ENCODE measurements around the gene C17orf50. TPM values are rescaled to one million over a fixed set of nuclear protein-coding genes. Genes with fewer than 3 reads are reported as not detected.
A peak's percentile ranks its signal among the peaks of the same experiment; 100 is the strongest.

C17orf50 gene
- total RNA-seq, 1 donor from 2014 or later: not detected

DNA sequence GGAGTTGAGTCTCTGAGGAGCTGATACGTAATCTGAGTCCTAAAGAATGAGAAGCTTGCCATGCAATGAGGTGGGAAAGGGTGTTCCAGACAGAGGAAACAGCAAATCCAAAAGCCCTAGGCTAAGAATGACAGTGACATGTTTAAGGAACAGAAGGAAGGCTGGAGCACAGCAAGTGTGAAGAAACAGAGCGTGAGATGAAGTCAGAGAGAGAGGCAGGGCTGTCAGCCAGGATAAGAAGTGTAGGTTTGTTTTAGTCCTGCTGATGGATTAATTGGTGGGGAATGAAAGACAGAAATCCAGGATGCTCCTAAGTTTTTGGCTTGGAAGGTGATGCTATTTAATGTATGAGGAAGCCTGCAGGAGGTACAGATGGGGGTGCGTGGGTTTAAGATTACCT, 20.3 kb downstream of the C17orf50 start:
- no peak for DNase-seq (ENCODE audit: extremely low read depth, low read depth, low spot score)

DNA sequence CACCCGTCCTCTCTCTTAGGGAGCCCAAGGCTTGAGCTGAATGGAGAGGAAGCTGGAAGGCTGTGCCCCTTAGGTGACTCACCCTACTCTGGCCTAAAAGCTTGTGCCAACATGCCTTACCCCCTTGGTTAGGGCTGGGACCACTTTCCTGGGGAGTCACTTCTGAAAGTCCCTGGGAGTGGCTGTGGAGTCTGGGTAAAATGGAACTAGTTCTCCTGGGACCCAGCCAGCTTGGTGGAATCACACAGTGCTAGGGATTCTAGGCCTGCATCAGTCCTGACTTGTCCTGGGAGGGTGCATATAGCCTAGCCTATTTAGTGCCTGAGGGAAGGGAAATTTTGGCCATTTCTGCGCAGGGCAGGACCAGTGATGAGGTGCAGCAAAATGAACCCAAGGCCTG, 24.2 kb downstream of the C17orf50 start:
- DNase-seq (ENCODE audit: extremely low read depth, low read depth, low spot score): no peak

DNA sequence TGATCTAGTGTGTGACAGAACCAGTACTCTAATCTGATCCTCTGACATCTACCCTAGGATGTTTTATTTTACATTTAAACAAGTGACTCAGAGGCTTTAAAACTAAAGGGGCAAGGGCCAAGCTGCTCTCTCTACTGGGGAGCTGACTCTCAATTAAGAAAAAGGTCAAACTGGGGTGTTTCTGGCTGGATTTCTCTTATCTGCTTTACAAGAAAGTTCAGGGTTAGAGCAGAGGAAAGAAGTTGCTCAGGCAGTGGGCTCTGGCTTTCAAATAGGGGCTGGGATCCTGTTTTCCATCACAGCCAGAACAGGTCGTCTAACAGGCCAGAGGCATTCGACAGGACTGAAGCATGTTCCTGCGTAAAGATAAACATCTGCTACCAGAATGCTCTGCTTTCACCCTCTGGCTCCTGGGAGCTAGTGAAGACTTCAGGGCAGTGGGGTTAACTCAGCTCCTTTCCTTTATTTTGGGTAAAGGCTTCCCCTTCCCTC, 26.3 kb downstream of the C17orf50 start:
- DNase-seq (ENCODE audit: extremely low read depth, low read depth, low spot score): no peak

DNA sequence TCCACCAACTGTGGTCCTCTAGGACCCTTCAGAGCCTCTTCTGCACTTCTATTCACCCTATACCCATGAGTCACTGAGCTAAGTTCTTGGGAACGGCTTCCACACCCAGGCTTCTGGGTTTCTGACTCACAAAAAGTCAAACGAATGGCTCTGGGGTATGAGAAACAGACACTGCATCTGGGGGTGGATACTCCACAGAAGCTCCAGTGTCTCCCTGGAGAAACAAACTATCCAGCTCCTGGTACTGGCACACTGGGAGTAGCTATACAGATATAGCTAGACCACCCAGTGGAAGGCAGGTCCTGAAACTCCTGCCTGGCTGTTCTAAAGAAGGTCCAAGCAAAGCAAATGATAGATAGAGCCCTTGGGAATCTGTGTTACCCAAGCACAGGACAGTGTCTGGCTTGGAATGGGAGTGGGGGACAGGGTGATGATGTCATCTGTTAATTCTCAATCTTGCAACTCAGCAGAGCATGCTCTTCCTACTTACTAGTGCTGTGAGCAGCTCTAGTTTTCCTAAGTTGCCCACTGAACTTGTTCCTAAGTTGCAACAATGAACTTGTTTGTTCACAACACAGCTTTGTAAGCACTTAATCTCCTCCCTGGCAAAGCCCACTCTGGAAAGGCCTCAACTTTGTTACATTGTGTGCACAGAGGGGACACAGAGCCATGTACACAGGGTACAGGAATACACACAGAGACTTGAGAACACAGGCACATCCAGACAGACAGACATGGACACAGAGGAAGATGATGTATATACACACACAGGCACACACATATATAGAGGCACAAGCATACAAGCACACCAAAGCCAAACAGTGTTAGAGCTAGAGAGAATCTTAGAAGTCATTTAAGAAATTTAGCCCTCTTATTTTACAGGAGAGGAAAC, 28.0 kb downstream of the C17orf50 start:
- DNase-seq (ENCODE audit: extremely low read depth, low read depth, low spot score): no peak

DNA sequence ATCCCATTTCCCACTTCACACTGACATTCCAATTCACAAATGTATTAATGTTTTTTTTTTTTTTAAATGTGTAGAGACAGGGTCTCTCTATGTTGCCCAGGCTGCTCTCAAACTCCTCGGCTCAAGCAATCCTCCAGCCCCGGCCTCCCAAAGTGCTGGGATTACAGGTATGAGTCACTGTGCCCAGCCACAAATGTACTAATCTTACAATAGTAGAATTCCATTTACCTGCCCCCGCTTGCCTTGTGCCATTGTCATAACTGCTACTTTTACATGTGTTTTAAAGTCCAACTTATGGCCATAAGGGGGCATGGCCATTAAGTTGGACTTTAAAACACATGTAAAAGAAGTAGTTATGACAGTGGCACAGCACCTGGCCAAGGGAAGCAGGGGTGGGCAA, 30.2 kb downstream of the C17orf50 start:
- no peak for DNase-seq (ENCODE audit: extremely low read depth, low read depth, low spot score)

DNA sequence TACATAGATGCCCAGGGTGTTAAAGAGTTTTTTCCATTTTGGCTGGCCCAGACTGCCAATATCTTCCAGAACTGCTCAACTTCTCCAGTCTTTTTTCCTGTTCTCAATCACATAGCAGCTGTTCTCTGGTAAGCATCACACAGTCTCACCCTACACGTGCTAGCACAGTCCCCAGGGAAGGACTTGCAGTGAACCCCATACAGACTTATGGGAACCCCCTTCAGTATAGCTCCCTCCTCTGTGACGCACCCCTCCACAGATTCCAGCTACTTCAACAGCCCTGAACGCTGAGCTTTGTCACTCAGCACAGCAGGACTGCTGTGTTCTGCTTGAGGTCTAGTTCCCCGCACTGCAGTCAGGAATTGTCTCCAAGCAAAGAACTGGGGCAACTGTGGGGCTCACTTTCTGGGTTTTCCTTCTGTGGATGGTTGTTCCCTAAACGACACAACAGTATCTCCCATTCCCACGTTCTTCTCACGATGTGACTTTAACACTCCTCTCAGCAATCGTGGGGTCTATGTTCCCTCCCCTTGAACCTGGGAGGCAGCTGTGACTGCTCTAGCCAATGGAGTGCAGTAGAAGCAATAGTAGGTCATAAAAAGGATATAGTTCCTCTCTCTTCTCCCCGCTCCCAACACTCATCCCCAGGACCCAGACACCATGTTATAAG, 31.1 kb downstream of the C17orf50 start:
- no peak for DNase-seq (ENCODE audit: extremely low read depth, low read depth, low spot score)

DNA sequence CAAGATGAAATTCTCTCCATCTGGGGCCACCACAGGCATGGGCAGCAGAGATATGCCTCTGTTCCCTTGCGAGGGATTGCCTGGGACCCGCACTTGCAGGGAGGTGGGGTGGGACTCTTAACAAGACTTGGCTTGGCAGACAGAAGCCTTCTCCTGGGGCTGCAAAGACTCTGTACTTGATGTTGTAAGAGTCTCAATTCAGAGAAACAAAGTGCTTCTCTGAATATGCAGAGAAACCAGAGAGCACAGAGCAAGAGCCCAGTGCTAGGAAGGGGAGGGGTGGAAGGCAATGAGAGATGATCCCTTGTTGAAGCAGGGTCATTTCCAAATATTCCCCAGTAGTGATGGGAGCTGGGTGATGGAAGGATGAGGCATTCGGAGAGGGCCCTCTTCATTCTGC, 32.6 kb downstream of the C17orf50 start:
- no peak for DNase-seq (ENCODE audit: extremely low read depth, low read depth, low spot score)

DNA sequence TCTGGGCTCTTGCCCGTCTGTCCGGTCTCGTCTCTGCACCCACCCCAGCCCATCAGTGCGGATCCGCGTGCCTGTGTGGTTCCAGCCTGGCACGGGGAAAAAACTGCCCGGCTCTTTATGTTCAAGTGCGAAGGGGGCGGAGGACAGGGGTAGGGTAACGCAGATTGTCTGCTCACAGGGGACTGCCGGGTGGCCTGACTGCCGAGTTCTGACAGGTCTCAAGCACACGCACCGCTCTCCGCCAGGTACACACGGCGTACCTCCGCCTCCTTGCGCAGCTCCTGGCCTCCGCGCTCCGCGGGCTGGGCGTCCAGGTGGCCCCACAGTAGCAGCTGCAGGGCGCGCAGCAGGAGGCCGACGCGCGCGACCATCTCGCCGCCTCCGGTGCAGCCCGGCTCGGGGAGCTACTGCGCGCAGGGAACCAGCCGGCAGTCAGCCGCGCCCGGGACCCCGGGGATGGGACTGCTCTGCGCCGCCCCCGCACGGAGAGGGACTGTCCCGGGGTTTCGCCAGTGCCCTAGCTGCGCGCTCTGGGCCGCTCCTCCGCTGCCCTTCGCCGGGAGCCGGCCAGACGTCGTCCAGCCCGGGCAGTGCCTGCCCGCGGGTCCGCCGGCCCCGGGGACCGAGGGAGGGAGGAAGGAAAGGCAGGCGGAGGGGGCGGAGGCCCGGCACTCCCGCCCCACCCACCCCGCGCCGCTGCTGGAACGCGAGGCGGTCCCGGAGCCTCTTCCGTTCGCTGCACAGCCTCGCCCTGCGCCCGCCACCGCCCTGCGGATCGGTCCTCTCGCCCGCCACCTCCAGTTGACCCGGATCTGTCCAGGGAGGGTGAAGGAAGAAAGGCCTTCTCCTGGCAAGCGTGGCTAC, 34.6 kb downstream of the C17orf50 start, which contains the start of gene MMP28:
TSS of gene MMP28 (minus strand) at position 635 of the 864 bp plus-strand sequence. CDS start at position 371, 264 bp downstream.
- no peak for DNase-seq (ENCODE audit: extremely low read depth, low read depth, low spot score)

DNA sequence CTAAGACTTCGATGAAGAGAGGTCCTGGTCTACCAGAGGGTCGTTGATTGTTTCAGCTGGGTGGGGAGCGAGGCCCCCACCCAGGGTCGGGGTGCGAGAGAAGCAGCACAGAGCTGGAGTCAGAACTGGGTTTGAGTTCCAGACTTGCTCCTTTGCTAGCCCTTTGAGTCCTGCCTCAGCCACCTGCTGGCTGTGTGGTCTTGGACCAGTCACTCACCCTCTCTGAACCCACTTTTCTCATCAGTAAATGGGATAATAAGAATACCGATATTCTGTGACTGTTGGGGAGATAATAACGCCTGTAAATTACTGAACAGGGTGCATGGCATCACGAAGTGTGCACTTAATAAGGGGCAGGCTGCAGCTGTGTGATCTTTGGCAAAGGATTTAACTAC, 35.2 kb downstream of the C17orf50 start:
- no peak for DNase-seq (ENCODE audit: extremely low read depth, low read depth, low spot score)

DNA sequence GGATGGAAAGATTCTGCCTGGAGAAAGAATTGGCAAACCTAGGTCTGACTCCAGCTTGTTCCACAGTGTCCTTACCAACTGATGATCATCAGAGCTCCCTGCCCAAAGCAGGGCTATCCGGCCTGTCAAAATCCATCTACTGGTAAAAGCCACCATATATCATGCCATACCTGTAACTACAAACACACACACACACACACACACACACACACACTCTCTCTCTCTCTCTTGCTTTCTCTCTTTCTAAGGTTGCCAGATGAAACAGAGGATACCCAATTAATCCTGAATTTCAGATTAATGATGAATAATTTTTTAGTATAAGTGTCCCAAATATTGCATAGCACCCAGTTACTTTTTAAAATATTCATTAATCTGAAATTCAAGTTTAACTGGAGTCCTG, 36.3 kb downstream of the C17orf50 start:
- DNase-seq (ENCODE audit: extremely low read depth, low read depth, low spot score): no peak

DNA sequence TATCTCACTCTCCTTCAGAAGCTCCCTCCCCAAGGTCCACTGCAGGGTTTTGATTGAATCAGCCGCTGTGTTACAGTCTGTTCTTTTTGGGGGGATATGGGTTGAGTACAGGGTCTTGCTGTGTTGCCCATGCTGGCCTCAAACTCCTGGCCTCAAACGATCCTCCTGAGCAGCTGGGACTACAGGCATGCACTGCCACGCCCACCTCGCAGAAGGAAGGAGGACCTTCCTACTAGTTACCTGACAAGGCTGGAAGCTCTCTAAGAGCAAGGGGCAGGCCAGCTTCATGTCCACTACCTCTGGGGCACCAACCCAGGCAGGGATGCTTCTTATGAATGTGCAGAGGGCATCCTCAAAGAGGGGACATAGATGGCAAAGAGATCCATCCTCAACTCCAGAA, 36.7 kb downstream of the C17orf50 start:
- no peak for DNase-seq (ENCODE audit: extremely low read depth, low read depth, low spot score)

DNA sequence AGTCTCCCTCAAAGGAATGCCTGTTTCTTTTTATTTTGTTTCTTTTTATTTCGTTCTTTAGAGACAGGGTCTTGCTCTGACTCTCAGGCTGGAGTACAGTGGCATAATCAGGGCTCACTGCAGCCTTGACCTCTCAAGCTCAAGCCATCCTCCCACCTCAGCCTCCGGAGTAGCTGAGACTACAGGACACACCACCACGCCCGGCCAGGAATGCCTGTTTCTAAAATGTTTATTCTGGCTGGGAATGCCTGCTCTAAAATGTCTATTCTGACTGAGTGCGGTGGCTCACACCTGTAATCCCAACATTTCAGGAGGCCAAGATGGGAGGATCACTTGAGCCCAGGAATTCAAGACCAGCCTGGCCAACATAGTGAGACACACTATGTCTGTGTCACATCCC, 37.2 kb downstream of the C17orf50 start:
- DNase-seq (ENCODE audit: extremely low read depth, low read depth, low spot score): no peak

DNA sequence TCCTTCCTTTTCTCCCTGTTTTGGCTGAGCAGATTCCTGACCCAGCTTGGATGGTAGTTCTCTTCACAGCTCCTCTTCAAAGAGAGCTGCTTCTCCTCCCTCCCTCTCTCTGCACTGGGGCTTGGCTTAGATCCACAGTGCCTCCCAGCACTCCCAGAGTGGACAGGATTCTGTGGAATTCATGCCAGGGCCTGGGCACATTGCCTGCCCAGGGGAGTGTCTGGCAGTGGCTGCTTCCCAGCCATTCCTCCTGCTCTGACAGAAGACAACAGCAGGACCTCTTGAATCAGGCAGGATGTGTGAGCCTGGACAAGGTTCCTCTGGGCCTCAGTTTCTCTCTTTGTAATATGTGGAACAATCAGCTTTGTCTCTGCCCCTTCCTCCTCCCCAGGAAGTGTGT, 39.3 kb downstream of the C17orf50 start:
- no peak for DNase-seq (ENCODE audit: extremely low read depth, low read depth, low spot score)

DNA sequence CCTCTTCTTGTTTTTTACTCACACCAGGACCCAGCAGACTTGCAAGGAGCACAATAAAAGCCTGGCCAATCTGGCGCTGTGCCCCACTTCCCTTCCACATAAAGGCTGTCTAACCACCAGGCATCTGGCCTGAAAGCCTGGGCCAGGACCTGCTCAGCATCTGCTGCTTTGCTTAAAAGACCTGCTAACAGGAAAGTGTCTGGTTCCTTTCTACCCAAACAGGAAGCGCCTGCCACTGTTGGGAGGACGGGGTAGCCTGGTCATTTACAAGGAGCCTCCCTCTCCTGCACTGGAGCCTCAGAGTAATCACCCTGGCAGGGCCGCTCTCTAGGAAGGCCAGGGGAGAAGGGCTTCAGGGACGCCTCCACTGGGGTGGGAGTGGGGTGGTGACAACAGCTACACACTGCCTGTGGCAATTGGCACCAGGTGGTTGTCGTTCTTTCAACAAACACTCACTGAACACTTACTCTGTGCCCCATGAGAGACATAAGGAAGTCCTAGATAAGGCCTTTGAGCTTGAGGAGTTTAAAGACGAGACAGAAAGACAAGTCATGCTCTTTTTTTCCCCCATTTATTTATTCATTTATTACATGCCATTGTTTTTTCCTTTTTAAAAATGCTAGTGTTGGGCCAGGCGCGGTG, 41.0 kb downstream of the C17orf50 start:
- peak; percentile 96 for DNase-seq (ENCODE audit: extremely low read depth, low read depth, low spot score)

DNA sequence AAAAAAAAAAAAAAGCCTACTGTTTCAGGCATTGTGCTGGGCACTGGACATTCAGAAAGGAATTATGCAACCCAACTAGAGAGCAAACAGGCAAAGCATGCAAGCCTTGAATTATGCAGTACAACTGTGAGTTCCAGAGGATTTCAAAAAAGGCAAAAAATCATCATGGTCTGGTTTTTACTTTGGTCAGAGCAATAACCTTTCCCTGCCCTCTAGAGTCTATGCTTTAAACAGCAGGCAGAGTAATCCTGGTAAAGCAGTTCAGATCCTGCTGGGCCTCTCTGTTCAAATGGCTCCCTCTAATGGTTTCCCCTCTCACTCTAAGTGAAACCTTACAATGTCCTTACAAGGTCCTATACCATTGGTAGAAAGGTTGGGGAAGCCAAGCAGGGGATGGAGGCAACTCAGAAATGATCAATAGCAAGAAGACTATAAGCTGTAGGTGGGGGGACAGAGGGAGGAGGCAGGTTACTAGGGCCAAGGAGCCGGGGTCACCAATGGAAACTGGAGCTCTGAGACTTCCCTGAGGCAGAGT, 44.0 kb downstream of the C17orf50 start:
- DNase-seq (ENCODE audit: extremely low read depth, low read depth, low spot score): peak; percentile 86

DNA sequence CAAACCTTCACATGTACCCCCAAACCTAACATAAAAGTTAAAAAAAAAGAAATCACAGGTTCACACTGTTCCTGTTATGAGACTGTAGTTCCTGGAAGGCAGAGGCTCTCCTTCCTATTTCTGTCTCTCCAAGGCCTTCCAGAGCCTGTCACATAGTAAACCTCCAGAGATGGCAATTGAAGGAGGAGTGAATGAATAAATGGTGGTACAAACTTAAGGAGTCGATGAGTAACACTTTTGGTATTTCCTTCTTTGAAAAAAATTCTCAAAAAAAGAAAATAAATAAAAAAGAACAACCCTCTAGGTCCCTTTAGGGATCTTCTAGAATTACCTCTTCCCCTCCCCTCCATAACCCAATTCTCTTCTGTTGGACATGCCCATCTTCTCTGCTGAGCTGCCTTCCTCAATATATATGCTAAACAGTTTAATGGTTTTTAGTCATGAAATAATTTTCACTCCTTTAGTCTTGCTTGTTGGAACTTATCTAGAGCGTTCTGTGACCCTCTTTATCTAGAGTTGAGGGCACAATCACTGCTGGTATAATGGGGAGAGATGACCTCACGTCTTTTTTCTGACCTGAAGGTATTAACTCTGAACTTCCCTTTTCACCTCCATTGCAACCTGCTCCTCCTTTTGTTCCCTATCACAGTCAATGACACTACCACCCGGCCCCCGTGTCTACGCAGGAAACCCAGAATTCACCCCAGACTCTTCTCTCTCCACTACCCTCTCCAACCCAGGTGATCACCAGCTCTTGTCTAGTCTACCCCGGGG, 46.9 kb downstream of the C17orf50 start:
- DNase-seq (ENCODE audit: extremely low read depth, low read depth, low spot score): no peak

DNA sequence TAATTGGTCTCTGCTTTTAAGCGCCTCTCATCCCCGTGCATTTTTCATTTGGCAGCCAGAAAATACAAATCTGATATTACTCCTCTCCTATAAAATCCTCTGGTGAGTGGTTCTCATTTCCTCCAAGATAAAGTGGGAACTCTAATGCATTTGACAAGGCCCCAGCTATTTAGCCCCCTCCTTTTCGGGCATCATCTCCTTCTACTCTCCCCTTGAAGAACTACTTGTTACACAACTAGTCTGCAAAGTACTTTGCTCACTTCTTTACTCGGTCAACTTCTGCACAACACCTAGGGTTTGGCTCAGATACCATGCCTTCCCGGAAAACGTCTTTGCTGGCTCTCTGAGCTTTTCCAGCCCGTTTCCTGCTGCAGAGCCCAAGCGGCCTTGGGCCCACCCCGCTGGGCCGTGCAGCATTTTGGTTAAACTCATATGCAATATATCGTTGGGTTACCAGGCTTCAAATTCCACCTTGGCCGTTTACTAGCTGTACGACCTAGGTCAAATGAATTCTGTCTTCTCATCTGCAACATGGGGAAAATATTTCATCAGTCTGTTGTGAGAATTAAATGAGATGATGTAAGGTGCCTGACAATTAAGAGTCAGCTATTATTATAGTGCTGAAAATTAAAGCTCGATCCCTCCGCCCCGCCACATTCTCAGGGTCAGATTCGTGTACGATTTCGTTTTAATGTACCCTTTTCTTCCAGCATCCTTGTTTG, 47.7 kb downstream of the C17orf50 start:
- DNase-seq (ENCODE audit: extremely low read depth, low read depth, low spot score): no peak

DNA sequence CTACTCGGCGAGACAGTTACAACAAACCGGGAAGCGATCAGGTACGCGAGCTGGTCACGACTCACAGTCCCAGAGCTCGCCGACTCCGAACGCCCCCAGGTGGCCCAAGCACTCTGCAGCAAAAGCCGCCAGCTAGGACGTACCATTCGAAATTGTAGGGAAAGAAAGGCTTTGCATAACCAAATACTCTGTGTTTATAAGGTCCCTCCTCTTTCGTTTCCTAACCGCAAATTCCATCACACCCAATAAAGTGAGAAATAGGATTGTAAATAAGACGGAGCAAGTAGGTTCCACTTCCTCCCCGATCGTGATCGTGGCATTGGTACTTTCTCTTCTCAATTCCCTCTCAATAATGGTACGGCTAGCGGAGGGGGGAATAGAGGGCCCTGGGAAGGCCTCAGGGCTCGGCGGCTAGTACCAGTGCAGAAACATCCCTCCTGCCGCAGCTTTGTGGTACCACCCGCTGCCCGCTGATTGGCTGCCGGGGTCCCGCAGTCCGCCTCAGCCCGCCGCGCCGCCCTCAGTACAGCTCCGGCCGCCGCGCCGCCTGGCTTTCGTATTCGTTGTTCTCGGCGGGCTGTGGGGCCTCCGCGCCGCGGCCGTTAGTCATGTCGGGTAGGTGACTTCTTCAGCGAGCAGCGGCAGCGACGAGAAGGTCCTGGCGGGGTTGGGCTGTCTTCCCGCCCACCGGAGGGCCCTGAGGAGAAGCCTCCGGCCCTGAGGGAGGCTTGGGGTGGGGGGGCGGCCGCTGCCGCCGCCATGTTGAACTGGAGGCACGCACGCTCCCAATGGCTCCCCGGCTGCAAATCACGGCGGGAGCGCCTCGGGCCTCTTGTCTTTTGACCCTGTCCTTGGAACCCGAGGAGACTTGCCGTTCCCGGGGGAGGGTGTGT, 48.5 kb downstream of the C17orf50 start, which contains the start of gene TAF15:
TSS of gene TAF15 (plus strand) at position 523 of the 893 bp plus-strand sequence. CDS start at position 609, 86 bp downstream.
- peak; percentile 88 for DNase-seq (ENCODE audit: extremely low read depth, low read depth, low spot score)

Measured in glomerular endothelial cell (primary cell).